GM19023 (cell line): Measurements from ENCODE around the gene ACSL4.
"Not testable (repeated sequence)": the region's sequence is repeated elsewhere in the genome, so short reads cannot be mapped to it uniquely, and the experiment has no call there.

Source experiments
- ATAC-seq: cut with Tn5 transposase; IDR thresholded peaks from one replicate; pipeline ENCODE4 v1.9.1; 2021; ENCODE audit warnings: mild to moderate bottlenecking, moderate library complexity; ENCODE audit not compliant: unreplicated experiment

ACSL4 gene

DNA sequence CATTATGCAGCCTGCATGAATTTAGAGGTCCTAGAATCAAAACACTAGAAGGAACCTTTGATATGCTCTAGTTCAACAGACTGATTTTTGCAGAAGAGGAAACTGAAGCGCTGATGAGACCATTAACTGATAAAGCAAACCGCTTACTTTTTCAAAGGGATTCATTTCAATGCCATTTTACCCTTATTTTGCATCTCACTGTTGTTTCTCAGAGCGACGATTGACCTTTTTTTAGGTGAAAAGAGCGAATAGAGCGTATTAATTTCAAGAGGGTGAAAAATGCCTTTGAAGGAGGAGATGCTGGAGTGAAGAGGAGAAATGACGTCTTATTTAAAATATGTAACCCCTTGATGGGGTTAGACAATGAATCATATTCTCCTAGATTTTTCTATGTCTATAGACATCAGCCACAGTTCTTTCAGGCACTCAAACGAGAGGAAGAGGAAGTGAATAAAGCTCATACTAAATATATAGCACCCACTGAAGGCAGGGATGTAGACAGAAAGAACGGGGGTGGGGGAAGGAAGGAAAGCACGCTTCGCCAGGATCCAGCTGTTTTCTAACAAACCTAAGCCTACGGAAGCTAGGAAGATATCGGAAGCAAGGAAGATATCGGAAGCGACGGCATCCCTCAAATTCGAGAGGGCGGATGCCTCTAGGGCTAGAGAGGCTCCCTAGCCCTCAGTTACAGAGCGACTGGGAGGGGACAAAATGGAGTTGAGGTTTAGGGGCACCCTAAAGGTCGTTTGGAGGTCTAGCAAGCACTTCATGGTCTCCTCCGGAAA, 848 bp downstream of the ACSL4 start:
- ATAC-seq = peak; percentile 19

DNA sequence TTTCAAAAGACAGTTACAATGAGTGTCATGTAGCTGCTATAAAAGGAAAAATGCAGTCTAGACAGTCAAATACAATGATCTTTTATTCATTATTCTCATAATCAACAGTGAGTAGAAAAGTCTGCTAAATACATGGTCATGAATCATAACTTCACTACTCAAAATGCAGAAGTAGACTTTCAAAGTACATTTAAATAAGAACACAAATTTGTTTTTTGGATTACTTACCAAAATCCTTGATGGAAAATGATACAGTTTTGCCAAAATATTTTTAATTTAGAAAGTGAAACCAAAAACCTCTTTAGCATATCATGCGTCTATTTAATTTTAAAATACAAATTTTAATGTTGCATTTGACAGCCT, 4.9 kb downstream of the ACSL4 start:
- no peak for ATAC-seq

DNA sequence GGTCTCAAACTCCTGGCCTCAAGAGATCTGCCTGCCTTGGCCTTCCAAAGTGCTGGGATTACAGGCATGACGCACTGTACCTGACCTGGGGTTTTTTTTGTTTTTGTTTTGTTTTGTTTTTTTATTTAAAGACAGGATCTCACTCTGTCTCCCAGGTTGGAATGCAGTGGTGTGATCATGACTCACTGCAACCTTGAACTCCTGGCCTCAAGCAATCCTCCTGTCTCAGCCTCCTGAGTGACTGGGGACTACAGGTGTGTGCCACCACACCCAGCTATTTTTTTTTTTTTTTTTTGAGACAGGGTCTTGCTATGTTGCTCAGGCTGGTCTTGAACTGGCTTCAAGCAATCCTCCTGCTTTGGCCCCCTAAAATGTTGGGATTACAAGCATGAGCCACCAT, 8.1 kb downstream of the ACSL4 start:
- not testable (repeated sequence) for ATAC-seq

DNA sequence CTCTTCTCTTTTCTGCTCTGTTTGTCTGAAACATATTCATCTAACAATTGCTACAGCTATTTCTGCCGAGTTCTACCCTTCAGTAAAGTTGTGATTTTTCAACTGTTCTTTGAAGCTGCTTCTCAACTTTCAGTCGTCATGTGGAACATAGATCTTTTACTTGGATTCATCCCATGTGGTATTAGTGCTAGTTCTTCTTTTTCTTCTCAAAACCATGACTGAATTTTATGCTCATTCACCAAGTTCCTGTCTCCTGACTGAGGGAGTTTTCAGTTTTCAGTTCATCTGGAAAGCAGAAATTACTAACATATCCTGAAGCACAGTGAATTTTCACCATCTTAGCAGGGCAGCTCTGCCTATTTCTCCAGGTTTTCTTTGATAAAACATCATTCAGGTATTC, 12.1 kb downstream of the ACSL4 start:
- ATAC-seq = no peak

DNA sequence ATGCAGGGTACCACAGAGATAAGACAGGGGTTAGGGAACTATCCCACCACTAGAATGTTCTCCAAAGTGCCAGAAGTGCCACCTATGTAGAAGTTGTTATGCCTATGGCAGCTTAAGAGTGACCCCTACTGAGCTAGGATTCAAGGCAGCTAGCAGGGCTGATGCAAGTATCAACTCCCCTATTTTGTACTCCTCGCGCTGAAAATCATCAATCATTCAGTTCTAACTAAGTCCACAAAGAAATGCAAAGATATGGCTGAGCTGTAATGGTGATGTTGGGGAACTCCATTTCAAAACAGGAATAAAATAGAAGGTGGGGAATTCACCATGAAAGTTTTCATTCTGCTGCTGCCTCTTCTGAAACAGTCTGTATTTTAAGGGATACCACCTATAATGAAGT, 13.8 kb downstream of the ACSL4 start:
- ATAC-seq = no peak

DNA sequence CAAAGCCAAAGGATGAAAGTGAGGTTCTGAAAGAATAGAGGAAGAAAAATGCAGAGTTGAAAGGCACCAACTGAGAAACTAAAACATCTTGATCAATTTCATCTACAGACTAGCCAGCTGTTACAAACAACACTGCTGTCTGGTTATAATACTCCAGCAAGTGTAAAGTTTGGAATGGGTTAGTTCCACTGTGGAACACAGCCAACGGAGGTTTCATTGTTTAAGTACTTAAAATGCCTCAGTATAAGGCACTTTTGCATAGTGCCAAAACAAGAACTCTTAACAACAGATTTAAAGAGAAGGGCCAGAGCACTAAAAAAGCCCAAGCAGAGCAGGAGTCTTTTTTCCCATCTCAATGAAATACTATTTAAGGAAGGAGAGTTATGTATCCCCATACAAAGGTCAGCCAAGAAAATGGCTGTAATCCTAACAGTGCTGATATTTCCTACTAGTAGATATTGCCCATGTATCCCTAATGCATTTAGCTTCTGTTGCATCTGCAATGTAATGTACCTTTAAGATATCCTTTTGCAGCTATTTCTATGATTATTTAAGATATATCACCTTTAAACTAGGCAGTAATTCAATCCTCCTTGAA, 16.5 kb downstream of the ACSL4 start:
- no peak for ATAC-seq

DNA sequence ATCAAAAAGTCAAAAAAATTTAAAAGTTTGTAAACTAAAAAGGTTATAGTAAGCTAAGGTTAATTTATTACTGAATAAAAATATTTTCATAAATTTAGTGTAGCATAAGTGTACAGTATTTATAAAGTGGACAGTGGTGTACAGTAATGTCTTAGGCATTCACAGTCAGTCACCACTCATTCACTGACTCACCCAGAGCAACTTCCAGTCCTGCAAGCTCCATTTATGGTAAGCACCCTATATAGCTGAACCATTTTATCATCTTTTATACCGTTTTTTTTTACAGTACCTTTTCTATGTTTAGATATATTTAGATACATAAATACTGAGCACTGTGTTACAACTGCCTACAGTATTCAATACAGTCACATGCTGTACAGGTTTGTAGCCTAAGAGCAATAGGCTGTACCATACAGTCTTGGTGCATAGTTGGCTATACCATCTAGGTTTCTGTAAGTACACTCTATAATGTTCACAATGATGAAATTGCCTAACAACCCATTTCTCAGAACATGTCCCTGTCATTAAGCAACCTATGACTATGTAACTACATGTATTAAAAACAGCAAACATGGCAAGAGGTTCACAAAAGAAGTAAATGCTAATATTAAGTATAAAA, 18.6 kb downstream of the ACSL4 start:
- ATAC-seq = no peak

DNA sequence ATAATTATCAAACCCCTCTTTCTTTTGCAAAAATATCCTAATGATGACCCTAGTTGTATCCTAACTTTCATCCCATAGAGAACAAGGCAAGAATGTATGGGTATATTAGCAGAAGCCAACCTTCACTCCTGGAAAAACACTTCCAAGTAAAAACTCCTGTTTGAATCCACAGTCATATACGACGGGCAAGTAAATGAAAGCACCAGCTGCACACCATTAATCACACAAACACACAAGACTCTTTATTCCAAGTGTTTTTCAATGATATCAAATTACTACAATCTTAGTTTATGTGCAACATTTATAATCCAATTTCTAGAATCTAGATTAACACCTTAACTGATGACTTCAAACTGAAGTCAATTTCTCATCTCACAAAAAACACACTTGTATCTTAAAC, 22.9 kb downstream of the ACSL4 start:
- ATAC-seq = no peak

DNA sequence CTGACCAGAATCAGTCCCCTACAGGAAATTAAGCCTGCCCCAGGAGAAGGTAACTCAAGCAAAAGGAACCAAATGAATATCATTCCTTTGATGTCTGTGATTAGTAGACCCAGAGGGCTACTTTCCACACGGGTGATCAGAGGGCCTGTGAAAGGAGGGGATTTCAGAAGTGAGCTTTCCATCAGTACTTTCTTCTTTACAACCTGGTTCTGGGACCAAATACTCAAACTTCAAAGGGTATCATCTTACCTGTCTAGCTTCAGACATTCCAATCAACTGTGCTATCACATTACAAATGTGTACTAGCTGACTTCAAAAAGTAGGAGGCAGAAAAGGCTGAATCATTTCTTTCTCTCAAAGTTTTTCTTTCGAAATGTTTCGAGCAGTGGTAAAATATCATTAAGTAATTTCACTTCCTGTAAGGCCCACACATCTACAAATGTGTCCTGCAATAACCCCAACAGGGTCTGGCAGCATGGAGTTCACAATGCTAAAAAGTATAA, 23.9 kb downstream of the ACSL4 start:
- ATAC-seq = peak; percentile 57

DNA sequence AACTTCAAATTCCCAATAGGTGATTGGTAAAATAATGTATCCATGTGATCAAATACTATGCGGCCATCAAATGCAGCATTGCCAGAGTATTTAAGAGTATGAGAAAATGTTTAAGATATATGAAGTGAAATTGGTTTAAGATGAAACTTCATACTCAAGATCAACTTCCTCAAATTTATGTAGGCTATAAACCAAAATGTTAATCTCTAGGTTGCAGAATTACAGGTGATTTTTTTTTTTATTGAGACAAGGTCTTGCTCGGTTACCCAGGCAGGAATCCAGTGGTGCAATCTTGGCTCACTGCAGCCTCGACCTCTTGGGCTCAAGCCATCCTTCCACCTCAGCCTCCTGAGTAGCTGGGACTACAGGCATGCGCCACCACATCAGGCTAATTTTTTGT, 25.3 kb downstream of the ACSL4 start:
- no peak for ATAC-seq

DNA sequence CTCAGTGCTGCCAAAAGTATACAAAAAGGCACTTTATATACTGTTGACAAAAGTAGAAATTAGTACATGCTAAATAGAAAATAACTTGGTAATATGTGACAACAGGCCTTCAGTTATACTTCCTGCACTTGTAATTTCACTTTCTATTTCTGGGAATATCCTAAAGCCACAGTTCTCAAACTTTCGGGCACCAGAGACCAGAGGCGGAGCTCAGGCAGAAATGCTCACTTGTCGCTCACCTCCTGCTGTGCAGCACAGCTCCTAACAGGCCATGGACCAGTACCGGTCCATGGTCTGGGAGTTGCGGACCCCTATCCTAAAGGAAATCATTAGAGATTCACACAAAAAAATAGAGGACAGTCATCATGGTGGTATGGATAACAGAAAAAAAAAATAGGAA, 25.7 kb downstream of the ACSL4 start:
- ATAC-seq = no peak

DNA sequence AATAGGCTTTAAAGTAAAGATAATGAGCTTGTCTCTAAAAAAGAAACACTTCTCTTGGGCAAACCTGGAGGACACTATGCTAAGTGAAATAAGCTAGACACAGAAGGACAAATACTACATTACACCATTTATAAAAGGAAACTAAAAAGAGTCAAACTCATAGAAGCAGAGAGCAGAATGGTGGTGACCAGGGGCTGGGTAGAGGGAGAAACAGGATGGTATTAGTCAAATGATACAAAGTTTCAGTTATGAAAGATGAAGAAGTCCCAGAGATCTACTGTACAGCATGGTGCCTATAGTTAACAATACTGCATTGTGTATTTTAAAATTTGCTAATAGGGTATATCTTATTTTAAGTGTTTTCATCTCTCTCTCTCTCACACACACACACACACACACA, 28.5 kb downstream of the ACSL4 start:
- ATAC-seq = peak; percentile 68

DNA sequence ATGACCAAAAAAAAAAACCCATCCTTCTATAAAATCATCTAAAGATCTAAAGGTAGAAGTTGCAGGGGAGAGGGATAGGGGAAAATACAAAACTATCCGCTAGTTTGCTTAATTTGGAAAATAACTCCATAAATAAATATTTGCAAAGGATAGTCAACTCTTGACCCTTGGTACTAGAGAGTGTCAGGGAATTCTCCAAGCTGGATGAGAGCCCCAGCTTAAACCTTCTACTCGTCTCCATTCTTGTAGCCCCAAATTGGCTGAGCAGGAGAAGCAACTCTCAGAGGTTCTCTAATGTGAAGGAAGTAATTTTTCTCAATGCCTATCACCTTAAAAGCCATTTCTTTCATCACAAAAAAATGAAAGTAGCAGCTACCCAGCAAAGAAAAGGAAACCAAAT, 35.2 kb downstream of the ACSL4 start:
- no peak for ATAC-seq

DNA sequence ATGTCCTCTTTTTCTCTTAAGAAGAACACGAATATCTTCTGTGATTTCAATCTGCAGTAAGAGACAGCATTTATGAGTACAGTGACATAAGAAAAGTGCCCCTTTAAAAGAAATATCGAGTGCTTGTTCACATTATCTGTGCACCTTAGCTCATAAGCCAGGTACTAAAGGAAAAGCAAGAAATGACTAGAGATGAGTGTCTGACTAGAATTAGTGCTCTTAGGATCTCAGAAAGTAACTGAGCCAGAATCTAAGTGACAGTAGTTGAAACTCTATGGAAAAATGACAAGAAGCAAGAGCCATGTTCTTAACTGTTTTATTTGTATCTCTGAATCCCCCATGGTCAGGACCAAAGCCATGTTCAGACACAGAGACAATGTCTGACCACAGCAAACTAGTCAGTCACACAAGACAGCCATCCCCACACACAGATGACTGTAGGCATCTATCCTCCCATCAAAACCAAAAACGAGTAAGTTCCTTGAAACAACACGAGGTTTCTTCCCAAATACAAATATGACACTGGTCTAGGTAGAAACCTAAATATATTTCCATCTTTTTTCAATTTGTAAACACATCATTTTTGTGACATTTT, 36.8 kb downstream of the ACSL4 start:
- no peak for ATAC-seq

DNA sequence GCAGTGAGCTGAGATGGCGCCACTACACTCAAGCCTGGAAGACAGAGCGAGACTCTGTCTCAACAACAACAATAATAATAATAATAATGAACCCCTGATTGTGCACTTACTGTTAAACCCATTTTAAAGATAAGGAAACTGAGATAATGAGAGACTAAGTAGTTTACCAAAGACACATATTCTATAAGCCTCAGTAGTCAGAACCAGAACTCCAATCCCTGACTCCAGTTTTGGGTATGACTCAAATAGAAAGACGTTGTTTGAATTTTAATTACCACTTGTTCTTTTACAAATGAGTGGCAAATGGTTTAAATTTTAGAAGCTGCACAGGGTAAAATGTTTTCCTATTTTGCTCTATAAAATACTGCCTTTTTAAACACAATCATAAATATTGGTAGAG, 37.4 kb downstream of the ACSL4 start:
- no peak for ATAC-seq

DNA sequence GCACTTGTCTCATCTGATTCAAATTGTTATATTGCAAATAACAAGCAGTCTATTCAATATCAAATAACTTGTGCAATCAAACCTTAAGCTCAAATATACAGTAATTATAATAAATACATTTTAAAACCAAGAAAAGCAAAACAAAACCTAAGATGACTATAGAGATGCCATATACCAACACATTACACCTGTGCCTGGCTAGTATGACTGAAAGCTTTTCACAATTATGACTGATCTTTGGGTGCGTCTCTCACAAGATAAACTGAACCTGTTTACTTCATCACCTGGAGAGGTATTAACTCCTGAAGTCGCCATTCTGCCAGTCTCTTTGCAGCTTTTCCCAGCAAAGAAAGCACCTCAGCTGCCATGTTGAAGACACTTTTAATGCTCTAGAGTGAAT, 41.3 kb downstream of the ACSL4 start:
- no peak for ATAC-seq

DNA sequence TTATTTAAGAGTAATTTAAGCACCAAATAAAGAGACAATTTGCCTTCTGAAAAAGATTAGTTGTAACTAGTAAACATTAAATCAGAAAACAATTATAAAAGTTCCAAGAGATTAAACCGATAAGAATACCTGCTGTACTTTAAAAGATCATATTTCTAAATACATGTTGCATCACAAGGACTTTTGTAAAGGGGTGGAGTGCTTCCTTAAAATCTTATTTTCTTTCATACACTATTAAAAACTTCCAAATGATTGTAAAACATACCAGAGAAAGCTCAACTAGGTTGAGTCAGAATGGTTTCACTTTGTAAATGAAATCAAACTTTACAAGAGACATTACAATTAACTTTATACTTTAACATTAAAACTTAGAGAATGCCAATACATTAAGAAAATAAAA, 41.8 kb downstream of the ACSL4 start:
- ATAC-seq = no peak

DNA sequence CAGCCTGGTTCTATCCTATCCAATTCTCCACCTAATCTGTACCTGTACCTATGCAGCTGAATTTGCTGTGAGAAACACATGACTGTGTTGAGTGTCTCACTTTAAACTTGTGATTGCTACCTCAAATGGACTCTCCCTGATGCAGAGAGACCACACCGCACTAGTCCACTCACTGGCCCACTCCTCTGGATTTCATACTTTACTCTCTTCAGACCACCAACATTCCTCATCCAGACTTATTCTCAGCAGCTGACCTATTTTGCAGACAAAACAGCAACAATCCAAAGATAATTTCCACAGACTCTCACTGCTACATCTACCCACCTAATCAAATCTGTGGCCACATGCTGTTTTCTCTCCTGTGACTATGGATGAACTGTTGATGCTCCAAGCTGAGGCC, 45.2 kb downstream of the ACSL4 start:
- no peak for ATAC-seq

DNA sequence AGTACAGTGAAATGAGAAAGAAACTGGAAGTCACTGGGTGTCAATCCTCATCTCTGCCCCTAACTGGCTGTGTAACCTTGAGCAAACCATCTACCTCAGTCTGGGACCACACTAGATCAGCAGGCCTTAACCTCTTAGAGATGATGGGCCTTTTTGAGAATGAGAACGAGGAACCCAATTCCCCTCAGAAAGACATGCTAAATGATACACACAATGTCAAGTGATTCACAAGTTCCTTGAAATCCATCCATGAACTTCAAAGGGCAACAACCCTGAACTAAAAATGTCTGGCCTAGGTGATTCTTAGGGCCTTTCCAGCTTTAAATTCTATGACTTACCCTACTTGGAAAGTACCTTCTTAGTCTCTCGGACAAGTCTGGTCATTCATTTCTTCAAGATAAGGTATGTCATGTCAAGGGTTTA, 47.4 kb downstream of the ACSL4 start:
- ATAC-seq = no peak

DNA sequence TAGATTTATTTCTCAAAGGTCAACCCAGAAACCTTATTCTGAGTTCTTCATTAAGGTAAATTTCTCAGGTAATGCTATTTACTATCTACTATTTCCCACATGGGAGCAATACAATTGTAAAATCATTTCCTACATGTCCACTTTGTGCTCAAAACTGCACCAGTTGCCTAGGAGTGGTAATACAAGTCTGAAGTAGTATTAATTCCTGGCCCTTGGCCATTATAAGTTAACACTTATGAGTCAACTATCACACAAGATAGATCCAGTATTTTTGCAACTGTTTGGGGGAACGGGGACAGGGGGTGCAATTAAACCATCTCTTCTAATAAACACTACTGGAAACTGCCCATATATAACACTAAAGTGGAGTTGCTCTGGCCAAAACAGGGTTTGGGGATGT, 48.9 kb downstream of the ACSL4 start:
- ATAC-seq = no peak

DNA sequence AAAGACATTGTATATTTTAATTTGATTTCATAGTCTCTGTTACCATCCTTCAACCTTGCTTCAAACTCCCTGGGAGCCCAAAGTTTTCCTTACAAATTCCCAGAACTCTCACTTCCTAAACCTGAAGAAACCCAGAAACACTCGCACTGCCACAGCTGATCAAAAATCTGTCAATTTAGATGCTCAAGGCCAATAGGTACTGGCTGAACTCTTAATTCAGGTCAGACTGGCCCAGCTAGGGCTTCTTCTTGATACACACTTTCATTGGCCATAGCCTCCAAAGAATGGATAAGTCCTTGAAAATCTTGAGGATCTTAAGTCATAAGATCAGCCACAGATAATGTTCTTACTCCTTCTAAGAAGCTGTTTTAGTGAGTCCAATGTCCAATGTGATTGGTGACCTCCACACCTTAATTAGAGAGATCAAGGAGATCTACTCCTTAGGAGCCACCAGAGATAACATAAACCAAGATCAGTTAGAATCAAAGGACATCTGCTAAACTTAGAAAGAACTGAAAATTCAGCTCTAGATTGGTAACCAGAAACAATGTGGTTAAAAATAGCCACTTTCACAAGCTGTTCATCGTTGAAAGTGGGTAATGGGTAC, 51.5 kb downstream of the ACSL4 start:
- no peak for ATAC-seq
